Transverse colon (tissue), 4 donors: Measurements from ENCODE around the gene CTDP1.

ENCODE experiments used
- CTCF ChIP-seq, 5 experiments: fragments of 200-600 bp in 3 of 5; fragments of 450-650 bp in 2 of 5; sonication (generic) in 3 of 5; IDR thresholded peaks; 1 replicate in 2 of 5; 2 replicates in 3 of 5; pipeline ENCODE4 v1.5.1; 2016 to 2017; ENCODE audit warnings: antibody characterized with exemption in 5 of 5, inconsistent platforms in 3 of 5, mild to moderate bottlenecking in 2 of 5, moderate library complexity in 1 of 5
- EP300 ChIP-seq: sonication (generic); formaldehyde crosslinking; IDR thresholded peaks from one replicate; pipeline ENCODE4 v1.6.1; 2017; ENCODE audit warnings: antibody characterized with exemption, low read depth
- POLR2AphosphoS5 ChIP-seq, 3 donors: sonication (generic); formaldehyde crosslinking; IDR thresholded peaks; one replicate each; pipeline ENCODE4 v1.6.1; 2016; ENCODE audit warnings: antibody characterized with exemption in 3 of 3

- TF ChIP-seq CTCF (IDR thresholded peaks at IDR 0.05) (no peak), POLR2AphosphoS5 (IDR thresholded peaks at IDR 0.05) (no peak), EP300 (no peak)
Measured at GRCh38 chr18:79705272-79705671, 25.7 kb downstream of the CTDP1 start.
